Central memory CD4-positive, alpha-beta T cell (primary cell): ENCODE measurements around the gene PSMD11.
"Not testable (repeated sequence)": the region's sequence is repeated elsewhere in the genome, so short reads cannot be mapped to it uniquely, and the experiment has no call there.

Experiments used
- DNase-seq: peaks from one replicate; pipeline ENCODE4 v3.0.0; 2022

PSMD11 gene

DNA sequence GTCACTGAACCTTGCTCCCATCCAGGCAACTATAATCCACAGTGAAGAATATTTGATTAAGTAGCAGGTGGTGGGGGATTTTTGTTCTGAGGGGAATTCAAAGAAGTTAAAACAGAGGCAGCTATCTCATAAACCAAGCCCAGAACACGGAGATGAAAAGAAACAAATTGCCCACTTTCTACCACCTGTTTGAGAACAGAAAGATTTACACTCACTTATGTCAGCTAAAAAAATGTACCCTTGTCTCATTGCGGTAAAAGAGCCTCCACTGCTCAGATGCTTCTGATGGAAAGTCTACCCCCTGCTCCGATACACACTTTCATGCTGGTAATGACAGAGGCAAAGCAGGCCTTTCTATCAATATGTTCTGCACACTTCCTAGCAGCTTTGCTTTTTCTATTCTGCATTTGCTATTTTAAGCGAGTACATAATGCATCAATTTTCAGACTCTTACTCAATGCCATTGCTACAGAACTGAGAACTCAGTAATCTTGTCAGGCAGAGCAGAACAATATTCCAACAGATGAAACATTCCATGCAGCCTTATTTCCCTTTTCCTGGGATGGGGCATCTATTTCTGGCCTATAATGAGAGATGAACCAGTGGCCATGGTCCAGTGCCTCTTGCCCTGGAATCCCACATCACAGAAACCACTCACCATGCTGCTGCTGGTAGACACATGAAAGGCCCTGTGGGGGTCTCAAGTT lies 71.5 kb downstream of the PSMD11 start:
- DNase-seq = no peak

GRCh38 chr17:32516450-32516849 lies 72.1 kb downstream of the PSMD11 start:
- DNase-seq = no peak

GRCh38 chr17:32516940-32517701 lies 72.8 kb downstream of the PSMD11 start:
- DNase-seq = no peak

GRCh38 chr17:32517982-32518381 lies 73.7 kb downstream of the PSMD11 start:
- DNase-seq = no peak

DNA sequence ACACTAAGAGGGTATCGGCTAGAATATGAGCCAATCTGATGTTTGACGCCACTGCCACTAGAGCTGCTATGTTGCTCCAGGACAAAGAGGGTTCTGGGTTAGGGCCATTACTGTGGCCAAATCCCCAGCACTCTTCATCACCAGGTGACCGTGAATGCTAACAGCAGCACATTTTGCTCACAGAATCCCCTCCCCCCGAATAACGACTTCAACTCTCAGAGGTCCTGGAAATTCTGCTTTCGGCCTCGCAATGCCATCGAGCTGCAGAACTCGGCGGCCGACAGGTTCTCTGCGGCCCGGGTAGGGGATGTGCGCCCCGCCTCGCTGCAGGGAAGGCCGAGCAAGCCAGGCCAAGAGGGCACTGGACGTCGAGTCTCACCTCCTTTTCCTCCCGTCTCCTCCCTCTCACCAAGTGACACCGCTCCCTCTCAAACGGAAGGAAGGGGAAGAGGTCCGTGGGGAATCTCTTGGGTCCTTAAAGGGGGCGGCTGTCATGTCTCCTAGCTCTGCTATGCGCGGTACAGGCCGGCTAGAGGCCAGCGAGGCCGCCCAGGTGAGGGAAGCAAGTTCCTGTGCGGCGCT lies 74.4 kb downstream of the PSMD11 start:
- no peak for DNase-seq

GRCh38 chr17:32519228-32520103 lies 75.2 kb downstream of the PSMD11 start:
- DNase-seq = peak; percentile 33

- peak; percentile 37 for DNase-seq
These were observed 75.9 kb downstream of the PSMD11 start for GRCh38 chr17:32520104-32520701.

DNA sequence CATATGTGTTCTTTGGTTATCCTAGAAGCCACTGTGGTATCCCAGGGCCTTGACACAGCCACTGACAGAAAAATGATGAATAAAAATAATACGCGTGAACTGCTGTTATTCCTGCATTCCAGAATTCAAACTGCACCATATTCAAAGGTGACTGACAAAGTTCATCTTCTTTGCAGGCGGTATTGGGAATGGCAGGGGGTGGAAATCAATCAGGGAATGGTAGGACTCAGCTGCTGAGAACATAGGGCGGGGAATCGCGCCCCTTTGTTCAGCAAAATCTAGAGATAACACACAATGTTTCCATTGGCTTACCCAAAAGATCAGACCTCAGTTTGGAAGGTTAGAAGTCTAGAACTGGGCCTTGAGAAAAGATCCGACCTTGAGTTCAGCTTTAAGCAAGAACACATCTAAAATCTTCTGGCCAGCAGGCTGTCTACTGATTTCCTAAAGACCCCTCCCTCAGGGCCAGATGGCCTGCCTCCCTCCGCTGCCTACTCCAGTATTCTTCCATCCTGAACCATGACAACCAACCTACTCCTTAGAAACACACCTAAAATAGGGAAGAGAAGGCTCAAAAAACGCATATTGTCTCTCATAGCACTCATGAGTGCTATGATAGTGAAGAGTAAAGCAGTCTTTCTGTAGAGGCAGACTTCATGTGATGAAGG lies 76.6 kb downstream of the PSMD11 start:
- no peak for DNase-seq

DNA sequence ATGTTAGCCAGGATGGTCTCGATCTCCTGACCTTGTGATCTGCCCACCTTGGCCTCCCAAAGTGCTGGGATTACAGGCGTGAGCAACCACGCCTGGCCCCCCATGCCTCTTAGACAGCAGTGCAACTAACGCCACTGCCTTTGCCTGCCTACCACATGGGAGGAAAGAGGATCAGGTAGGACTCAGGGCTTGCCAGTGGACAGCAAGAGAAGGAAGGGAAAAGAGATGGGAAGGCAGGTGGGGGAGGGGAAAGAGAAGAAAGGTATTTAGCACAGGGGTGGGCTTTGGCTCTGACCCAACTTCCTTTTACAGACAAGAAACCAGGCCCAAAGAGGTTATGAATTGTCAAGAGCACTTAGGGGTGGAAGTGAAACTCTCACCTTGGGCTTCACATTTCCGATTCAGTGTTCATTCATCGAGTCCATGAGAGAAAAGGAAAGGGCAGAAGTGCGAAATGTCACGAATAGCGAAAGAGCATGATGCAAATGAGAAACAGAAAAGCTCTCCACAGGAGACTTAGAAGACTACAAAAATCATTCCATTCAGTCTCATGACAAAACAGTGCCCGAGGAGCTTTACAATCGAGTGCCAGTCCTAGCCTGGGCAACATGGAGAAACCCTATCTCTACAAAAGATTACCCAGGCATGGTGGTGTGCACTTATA lies 78.8 kb downstream of the PSMD11 start:
- no peak for DNase-seq

DNA sequence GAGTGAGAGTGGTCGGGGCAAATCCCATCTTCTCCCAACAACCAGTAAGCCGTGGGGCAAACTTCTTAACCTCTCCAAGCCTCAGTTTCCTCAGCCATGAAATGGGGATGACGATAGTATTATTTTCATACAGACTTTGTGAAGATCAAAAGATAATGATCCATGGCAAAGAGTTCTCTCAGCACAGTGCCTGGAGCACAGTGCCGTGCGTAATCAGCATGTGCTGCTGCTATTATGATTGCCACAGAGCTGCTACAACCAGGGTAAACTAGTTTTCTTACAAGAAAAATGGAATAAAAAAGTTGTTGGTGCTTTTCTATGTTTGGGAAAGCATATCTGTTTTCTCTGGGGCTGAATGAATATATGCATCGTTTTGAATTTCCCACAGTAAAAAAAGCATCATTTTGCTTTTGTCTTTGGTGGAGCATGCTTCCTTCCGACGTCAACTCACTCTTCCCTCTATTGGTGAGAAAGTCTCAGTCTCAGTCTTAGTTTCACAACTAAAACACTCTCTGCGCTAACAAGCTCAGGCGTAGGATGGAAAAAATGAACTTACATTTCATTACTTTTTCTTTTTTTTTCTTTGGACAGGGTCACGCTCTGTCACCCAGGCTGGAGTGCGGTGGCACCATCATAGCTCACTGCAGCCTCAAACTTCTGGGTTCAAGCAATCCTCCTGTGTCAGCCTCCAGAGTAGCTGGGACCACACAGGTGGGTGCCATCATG lies 79.7 kb downstream of the PSMD11 start:
- peak; percentile 27 for DNase-seq

DNA sequence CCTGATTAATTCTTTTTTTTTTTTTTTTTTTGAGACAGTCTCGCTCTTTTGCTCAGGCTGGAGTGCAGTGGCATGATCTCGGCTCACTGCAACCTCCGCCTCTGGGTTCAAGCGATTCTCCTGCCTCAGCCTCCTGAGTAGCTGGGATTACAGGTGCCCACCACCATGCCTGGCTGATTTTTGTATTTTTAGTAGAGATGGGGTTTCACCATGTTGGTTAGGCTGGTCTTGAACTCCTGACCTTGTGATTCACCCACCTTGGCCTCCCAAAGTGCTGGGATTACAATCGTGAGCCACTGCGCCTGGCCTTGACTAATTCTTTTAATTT lies 80.2 kb downstream of the PSMD11 start:
- not testable (repeated sequence) for DNase-seq

DNA sequence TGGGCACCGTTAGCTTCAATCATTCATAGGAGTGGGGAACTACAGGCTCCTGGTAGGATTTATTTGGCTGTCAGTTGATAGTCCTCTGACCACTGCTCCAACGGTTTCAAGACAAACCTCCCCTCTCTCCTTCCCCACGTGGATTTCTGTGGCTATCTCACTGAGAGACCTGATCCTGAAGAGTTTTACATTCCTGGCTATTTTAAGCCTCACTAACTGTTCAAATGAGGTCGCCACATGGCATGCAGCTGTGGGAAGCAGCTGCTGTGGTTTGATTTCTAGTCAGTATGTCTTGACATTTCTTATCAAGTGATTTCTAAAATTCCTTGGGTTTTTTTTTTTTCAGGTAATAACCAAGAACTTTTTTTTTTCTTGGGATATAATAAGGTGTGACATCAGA lies 80.8 kb downstream of the PSMD11 start:
- DNase-seq = no peak

DNA sequence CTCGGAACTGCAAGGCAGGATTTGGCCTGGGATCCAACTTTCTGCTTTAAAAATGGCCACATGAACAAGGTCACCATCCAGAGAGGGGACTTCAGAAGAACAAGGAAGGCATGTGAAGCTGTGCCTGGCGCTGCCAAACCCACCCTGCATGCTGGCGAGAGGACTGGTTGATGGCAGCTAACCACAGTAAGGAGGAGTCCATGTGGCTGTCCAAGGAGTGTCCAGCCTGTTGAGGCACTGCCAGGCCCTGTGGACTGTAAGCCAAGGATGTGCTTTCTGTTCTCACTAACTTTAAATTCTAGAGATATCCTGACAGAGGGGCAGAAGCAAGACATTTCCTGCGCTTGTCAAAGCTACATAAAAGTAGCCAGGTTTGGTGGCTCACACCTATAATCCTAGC lies 82.8 kb downstream of the PSMD11 start:
- DNase-seq = no peak

- no peak for DNase-seq
These were observed 84.5 kb downstream of the PSMD11 start for GRCh38 chr17:32528825-32529224.

- DNase-seq = no peak
These were observed 85.3 kb downstream of the PSMD11 start for GRCh38 chr17:32529604-32530003.
